GM12801 (cell line): Measurements from ENCODE around the gene ZNF667.

Source experiments
- CTCF ChIP-seq: IDR thresholded peaks from one replicate; pipeline ENCODE4 v1.5.1; 2011; ENCODE audit warnings: control low read depth; ENCODE audit not compliant: insufficient read length; ENCODE audit errors: extremely low read depth

ZNF667 gene

GRCh38 chr19:56404705-56405056 is 72.5 kb downstream of the ZNF667 start:
- TF ChIP-seq CTCF, result no peak

DNA sequence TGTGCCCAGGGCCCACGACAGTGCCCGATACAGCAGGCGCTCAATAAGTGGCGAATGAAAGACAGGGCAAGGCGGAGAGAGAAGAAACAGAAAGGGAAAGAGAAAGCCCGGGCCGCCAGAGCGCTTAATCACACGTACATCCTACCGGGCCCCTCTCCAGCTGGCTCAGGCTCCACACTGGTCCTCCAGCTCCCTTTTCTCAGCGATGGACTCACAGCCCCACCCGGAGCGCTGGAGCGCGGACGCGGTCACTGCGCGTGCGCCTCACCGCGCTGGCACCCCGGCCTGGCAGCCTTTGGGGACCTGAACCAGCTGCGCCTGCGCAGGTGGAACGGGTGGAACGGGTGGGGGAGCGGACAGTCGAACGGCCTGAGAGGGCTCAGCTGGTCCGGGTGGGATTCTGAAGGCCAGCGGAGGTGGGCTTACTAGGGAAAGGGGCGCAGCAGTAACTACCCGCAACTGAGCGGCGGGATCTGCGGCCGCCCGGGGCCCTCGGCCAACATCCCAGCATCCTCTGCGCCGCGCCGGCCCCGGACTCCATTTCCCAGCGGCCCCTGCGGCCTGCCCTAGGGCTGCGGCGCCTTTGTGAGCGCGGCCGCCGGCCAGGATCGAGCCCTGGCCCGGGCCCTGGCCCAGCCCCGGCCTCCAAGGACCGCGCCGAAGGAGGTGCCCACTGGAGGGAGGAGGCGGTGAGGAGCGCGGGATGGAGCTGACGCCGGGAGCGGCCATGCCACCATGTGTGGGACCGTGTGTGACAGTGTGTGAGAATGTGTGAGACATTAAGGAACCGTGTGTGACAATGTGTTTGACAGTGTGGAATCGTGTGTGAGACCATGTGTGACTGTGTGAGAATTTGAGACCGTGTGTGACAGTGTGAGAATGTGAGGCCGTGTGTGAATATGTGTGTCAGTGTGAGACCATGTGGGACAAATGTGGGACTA is 73.1 kb downstream of the ZNF667 start, which contains the start of gene ZNF583:
TSS of gene ZNF583 (plus strand) at position 569 of the 941 bp plus-strand sequence. CDS start 2,783 bp downstream, outside the sequence.
- TF ChIP-seq CTCF, result no peak

DNA sequence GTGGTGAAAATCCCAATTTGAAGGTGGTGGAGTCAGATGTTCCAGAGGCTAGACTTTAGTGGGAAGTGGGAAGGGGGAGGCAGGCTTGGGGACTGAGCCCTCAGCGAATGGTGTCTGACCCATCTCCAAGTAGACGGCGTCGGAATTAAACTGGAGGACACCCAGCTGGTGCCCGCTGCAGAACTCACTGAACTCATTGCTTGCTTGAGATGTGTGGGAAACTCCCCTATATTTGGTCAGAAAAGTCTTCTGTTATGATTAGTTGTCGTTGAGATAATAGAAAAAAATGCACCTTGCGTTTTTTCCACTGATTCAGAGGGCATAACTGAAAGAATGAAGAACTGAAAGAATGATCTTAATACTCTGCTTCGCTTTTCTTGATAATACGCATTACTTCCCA is 73.9 kb downstream of the ZNF667 start:
- no peak for TF ChIP-seq CTCF

GRCh38 chr19:56400485-56400884 is 76.7 kb downstream of the ZNF667 start:
- no peak for TF ChIP-seq CTCF

GRCh38 chr19:56398809-56399208 is 78.3 kb downstream of the ZNF667 start:
- TF ChIP-seq CTCF, result no peak

GRCh38 chr19:56393119-56394012 is 83.8 kb downstream of the ZNF667 start, which contains the start of gene ZNF582:
Gene ZNF582, minus strand, starts transcription at chr19:56393534. Its CDS starts 1,782 bp downstream, at chr19:56391752.
- no peak for TF ChIP-seq CTCF
